Bronchial epithelial cell (primary cell): Measurements from ENCODE around the gene ANP32B. TPM values are rescaled to one million over a fixed set of nuclear protein-coding genes. Genes with fewer than 3 reads are reported as not detected.

Experiments used
- DNase-seq: peaks from one replicate; pipeline ENCODE4 v3.0.0-alpha.2; 2010; ENCODE audit warnings: low read depth
- FAIRE-seq: peaks from 2 replicates; lab custom pipeline; 2011; peaks lifted over from hg19 to GRCh38; lab: Jason Lieb, UNC
- H3K27me3 ChIP-seq: 2 replicates; pipeline ENCODE4 v1.5.1; 2011; ENCODE audit warnings: low read length; ENCODE audit not compliant: control insufficient read depth, insufficient read depth
- H3K36me3 ChIP-seq: 2 replicates; pipeline ENCODE4 v1.5.1; 2011; ENCODE audit warnings: low read length; ENCODE audit not compliant: control insufficient read depth, insufficient read depth
- H3K4me3 ChIP-seq: 2 replicates; pipeline ENCODE4 v1.5.1; 2011; ENCODE audit warnings: mild to moderate bottlenecking, low read depth, low read length, control low read depth
- total RNA-seq: library from RNA; depleted of rRNA; stranded (reverse); fragments of >200 nt; gene quantifications from 2 replicates; pipeline ENCODE4 v1.2.1, GENCODE V29; 2014
- TF ChIP-seq, protein P1 (sequence below): IDR thresholded peaks from 2 replicates; pipeline ENCODE4 v1.5.1; 2011; ENCODE audit warnings: mild to moderate bottlenecking, moderate library complexity, low read length, control low read depth, inconsistent platforms; ENCODE audit not compliant: insufficient read depth, severe bottlenecking

Gene ANP32B
- total RNA-seq, 1 donor from 2014 or later = 7.1 TPM

DNA sequence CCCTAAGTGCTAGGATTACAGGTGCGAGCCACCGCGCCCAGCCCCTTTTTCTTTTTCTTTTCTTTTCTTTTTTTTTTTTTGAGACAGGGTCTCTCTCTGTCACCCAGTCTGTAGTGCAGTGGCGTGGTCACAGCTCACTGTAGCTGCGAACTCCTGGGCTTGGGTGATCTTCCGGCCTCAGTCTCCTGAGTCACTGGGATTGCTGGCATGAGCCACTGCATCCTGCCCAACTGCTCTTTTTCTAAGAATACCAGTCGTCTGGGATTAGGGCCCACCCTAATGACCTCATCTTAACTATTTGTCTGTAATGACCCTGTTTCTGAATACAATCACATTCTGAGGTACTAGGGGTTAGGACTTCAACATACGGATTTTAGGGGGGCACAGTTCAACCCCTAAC, 39.3 kb downstream of the ANP32B start:
- FAIRE-seq (no peak), DNase-seq (no peak)
- TF ChIP-seq, protein P1, sequence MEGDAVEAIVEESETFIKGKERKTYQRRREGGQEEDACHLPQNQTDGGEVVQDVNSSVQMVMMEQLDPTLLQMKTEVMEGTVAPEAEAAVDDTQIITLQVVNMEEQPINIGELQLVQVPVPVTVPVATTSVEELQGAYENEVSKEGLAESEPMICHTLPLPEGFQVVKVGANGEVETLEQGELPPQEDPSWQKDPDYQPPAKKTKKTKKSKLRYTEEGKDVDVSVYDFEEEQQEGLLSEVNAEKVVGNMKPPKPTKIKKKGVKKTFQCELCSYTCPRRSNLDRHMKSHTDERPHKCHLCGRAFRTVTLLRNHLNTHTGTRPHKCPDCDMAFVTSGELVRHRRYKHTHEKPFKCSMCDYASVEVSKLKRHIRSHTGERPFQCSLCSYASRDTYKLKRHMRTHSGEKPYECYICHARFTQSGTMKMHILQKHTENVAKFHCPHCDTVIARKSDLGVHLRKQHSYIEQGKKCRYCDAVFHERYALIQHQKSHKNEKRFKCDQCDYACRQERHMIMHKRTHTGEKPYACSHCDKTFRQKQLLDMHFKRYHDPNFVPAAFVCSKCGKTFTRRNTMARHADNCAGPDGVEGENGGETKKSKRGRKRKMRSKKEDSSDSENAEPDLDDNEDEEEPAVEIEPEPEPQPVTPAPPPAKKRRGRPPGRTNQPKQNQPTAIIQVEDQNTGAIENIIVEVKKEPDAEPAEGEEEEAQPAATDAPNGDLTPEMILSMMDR = no peak

DNA sequence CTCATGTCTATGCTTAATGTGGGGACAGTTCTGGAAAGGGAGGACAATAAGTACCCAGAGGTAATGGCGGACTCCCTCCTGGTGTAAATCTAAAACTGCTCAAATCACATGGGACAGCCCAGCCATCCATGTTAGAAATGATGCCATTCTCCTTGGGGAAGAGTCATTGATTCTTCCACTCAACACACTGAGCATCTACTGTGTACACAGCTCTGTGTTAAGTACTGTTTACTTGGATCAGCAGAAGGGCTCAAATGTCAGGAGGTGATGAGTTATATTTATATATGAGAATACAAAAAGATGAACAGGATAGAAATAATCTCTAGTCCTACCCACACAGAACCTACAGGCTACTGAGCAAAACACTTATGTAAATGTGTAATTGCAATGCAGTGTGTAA, 41.6 kb downstream of the ANP32B start:
- H3K27me3 ChIP-seq = no peaks in the 10 kb centered on the region
- TF ChIP-seq, protein P1 = no peak
- H3K4me3 ChIP-seq = no peak overlapping the region
- no peak for FAIRE-seq
- no peak for DNase-seq
- no peaks in the 10 kb centered on the region for H3K36me3 ChIP-seq

More for the DNA sequence above, 39.3 kb downstream of the ANP32B start:
- no peaks in the 10 kb centered on the region for H3K27me3 ChIP-seq
- no peaks in the 10 kb centered on the region for H3K36me3 ChIP-seq
- no peak overlapping the region for H3K4me3 ChIP-seq

DNA sequence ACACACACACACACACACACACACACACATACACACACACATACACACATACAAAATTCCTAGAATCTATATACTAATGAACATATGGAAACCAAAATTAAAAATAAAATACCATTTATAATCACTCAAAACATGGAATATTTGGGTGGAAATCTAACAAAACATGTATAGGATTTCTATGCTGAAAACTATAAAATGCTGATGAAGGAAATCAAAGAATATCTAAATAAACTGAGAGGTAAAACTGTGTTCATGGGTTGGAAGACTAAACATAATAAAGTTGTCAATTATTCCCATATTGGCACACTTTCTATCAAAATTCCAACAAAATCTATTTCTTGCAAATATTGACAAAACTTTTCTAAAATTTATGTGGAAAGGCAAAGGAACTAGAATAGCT, 48.0 kb downstream of the ANP32B start:
- no peaks in the 10 kb centered on the region for H3K27me3 ChIP-seq
- TF ChIP-seq, protein P1 = no peak
- H3K36me3 ChIP-seq = no peaks in the 10 kb centered on the region
- DNase-seq (no peak), FAIRE-seq (no peak)
- H3K4me3 ChIP-seq = no peak overlapping the region

DNA sequence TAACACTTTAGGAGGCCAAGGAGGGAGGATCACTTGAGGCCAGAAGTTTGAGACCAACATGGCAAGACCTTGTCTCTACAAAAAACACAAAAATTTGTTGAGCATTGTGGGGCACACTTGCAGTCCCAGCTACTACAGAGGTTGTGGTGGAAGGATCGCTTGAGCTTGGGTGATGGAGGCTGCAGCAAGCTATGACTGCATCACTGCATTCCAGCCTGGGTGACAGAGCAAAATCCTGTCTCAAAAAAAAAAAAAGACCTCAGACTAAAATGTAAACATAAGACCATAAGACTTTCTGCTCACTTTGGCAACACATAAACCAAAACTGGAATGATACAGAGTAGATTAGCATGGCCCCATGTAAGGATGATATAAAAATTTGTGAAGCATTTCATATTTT, 48.8 kb downstream of the ANP32B start:
- H3K36me3 ChIP-seq = no peaks in the 10 kb centered on the region
- TF ChIP-seq, protein P1 = no peak
- no peaks in the 10 kb centered on the region for H3K27me3 ChIP-seq
- FAIRE-seq = no peak
- no peak for DNase-seq
- no peak overlapping the region for H3K4me3 ChIP-seq

DNA sequence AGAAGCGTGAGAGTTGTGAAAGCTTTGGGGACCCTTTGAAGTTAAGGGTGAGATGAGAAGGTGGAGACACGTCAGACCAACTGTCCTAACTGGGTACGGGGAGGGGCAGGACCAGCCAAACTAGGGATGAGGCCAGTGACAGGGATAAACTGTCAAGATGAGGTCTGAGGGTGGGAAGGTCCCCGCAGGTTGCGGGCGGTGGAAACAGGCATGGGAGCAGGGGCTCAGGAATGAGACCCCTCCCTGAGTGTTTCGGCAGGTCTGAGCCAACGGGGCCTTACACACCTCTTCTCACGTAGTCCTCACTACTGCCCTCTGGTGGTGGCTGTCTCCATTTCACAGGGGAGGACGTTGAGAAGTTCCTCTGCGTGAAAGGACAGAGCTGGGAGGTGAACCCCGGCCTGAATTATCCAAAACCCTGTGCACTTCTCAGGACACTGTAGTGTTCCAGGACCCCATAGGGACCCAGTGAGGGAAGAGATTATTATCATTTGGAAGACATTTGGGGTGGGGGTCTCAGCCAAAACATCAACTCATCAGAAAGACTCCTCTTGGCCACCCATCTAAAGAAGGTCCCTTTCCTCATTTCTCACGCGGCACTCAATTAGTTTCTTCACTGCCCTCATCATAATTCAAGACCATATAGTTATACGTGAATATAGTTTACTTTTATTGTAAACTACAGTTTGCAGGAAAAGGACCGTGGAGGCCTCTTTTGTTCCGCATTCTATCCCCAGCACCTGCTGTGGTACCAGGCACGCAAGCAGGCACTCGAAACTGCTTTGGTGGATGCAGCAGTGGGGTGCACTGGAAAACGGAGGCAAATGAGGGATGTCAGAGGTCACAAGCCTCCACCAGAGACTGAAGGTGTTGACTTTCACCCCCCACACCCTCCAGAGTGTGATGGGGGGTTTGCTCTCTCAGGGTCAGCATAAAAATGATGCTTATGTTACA, 51.7 kb downstream of the ANP32B start:
- FAIRE-seq = no peak
- TF ChIP-seq, protein P1 = peak; percentile 80
- H3K4me3 ChIP-seq = no peak overlapping the region
- DNase-seq = peak; percentile 69
- no peaks in the 10 kb centered on the region for H3K36me3 ChIP-seq
- no peaks in the 10 kb centered on the region for H3K27me3 ChIP-seq

DNA sequence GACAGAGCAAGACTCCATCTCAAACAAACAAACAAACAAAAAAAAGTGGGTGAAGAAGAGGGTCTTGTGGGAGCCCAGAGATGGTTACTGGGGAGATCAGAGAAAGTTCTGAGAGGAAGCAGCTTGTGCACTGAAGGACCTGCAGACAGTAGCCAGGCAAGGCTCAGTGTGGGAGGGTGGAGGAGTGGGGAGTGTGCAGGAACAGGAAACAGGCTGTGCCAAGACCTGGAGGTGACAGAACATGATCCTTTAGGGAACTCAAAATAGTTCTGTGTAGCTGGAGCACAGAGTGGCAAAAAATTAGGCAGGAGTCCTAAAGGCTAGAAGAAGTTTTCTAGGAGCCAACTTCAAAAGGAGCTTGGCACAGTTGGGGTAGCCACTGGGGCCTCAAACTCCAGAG, 54.2 kb downstream of the ANP32B start:
- Histone ChIP-seq H3K27me3 (no peaks in the 10 kb centered on the region), H3K36me3 (no peaks in the 10 kb centered on the region), H3K4me3 (no peak overlapping the region)
- no peak for FAIRE-seq
- TF ChIP-seq, protein P1 = no peak
- DNase-seq = peak; percentile 14
